Epithelial cell of esophagus (primary cell): ENCODE measurements around the gene ZNF366.

Source experiments
- DNase-seq: peaks from one replicate; pipeline ENCODE4 v3.0.0; 2010; ENCODE audit warnings: low read depth
- H3K4me3 ChIP-seq: 2 replicates; pipeline ENCODE4 v1.5.1; 2011; ENCODE audit warnings: mild to moderate bottlenecking, low read length, control low read depth
- TF ChIP-seq, protein P1 (sequence below): IDR thresholded peaks from 2 replicates; pipeline ENCODE4 v1.5.1; 2011; ENCODE audit warnings: low read depth, mild to moderate bottlenecking, low read length, control low read depth, inconsistent platforms; ENCODE audit not compliant: insufficient read depth; ENCODE audit errors: missing control alignments

The ZNF366 gene

DNA sequence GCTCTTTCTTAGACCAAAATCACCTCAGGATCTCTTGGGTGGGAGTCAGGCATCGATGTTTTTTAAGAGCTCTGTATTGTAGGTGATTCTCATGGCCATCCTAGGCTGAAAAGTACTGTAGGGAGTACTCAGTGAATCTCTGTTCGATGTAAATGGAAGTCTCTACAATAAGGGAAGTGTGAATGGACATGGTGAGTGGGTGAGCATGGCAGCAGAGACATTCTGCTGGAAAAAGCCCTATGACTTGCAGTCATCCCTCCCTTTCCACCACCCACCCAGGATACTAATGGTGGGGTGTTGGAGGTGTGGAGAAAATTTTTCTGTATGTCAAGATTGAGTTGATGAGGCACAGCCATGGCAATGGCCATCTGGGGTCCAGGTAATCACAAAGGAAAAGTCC, 30.9 kb downstream of the ZNF366 start:
- TF ChIP-seq, protein P1, sequence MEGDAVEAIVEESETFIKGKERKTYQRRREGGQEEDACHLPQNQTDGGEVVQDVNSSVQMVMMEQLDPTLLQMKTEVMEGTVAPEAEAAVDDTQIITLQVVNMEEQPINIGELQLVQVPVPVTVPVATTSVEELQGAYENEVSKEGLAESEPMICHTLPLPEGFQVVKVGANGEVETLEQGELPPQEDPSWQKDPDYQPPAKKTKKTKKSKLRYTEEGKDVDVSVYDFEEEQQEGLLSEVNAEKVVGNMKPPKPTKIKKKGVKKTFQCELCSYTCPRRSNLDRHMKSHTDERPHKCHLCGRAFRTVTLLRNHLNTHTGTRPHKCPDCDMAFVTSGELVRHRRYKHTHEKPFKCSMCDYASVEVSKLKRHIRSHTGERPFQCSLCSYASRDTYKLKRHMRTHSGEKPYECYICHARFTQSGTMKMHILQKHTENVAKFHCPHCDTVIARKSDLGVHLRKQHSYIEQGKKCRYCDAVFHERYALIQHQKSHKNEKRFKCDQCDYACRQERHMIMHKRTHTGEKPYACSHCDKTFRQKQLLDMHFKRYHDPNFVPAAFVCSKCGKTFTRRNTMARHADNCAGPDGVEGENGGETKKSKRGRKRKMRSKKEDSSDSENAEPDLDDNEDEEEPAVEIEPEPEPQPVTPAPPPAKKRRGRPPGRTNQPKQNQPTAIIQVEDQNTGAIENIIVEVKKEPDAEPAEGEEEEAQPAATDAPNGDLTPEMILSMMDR = no peak
- H3K4me3 ChIP-seq = no peak overlapping the region
- DNase-seq = no peak

DNA sequence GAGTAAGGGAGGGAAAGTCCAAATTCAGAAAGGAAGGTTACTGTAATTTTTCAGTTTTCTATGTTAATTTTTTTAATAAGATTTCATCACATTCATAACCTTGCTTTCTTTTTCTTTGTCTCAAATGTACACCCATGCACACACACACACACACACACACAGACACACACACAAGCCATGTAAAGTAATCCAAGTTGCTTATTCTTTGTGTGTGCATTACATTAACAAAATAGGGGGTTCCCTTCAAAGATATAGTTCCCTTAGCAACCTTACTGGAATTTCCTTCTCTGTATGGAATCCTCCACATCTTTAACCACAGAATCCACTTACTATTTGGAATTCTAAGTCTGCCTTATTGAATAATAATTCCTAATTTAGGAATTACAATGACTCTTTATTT, 32.7 kb downstream of the ZNF366 start:
- H3K4me3 ChIP-seq = no peak overlapping the region
- no peak for DNase-seq
- TF ChIP-seq, protein P1 = no peak

DNA sequence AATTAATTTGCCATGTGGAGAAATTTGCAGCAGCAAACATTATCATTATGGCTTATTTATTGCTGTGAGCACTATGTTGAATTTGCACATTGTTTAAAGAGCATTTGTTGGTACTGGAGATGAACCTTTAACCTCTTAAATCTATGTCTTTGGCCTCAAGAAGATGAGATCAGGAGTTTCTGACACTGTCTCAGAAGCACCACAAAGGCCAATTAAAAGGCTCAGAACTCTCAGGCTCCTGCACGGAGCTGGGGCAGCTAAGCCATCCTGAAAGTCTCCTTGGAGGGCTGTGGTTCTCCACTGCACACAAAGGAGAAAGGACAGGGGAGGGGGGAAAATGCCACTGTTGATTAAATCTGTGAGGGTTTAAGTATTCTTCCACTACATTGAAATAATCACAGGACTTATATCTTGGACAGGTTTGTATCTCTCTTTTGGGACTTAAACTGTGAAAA, 33.1 kb downstream of the ZNF366 start:
- no peak overlapping the region for H3K4me3 ChIP-seq
- TF ChIP-seq, protein P1 = no peak
- no peak for DNase-seq

DNA sequence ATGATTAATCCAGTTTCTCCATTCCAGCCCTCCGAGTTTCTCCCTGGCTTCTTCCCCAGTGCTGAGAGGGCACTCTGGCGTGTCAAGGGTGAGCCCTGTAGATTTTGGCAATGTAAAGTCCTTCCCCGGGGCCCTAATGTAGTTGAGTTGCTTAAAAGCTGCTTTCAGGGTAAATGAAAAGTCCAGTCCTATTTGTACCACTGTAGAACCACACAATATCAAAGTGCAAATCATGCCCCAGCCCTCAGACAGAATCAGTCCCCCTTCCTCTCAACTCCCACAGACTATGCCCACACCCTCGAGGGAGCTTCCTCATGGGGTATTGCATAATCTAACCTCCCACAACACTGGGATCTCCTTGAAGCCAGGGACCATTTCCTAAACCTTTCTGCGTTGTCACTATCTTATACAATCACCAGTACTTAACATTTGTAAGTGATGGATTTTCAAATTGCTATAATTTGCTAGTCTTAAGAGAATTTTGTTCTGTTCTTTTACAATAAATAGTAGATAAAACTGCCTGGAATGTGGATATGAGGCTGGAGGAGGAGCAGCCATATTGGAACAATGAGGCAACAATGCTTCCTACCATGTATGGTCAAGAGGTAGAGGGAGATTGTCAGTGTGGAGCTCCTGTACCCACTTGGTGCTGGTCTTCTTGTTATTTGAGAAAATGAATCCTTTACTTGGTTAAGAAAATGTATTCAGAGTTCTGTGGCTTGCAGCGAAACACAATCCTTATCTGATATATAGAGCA, 34.4 kb downstream of the ZNF366 start:
- H3K4me3 ChIP-seq = no peak overlapping the region
- no peak for DNase-seq
- TF ChIP-seq, protein P1 = no peak

DNA sequence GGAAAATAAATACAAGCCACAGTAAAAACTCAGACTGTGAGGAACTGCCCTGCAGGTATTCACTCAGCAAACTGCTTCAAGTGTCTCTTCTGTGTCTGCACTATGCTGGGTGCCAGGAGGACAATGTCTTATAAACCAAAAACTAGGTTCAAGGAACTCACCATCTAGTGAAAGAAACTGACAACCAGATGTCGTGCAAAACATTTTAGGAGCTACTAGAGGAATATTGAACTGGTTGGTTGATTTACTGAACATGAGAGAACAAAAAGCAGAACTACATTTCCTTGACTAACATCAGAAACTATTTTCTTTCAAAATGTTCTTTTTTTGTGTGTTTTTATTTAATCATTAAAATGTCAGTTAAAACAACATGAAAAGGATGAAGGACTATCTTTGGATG, 35.2 kb downstream of the ZNF366 start:
- TF ChIP-seq, protein P1 = no peak
- no peak overlapping the region for H3K4me3 ChIP-seq
- DNase-seq = no peak

DNA sequence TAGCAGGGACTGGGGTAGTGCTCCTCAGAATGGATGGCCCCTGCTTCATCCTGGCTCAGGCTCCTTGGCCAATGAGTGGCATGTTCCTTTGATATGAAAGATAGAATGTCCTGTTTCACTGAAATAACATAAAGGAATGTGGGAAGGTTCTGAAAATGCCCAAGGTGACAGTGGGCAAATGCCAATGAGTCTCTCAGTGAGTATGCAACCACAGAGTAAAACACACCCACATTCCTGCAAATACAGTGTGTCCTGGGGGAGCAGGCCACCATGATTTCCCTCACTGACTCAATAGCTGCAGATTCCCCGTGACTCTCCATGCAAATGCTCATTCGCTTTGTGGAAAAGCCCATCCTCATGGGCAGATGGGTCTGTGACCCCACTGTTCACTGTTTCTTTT, 36.4 kb downstream of the ZNF366 start:
- TF ChIP-seq, protein P1 = no peak
- H3K4me3 ChIP-seq = no peak overlapping the region
- DNase-seq = peak; percentile 86

DNA sequence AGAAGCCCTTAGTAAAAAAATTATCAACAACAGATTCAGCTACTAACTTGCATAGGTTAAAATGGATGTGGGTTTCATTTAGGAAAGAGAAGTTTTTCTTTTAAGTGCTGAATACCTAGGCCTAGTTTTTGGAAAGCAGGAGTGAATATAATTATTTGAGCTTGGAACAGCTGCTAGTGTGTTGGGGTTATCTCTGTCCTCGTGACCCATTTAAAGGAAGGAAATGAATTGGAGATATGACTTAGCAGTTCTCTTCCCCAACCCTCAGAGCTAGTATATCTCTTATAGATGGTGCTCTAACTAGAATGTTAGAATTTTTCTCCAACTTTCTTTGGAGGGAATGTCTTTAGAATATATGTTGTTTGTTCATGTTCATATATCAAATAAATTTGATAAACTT, 38.6 kb downstream of the ZNF366 start:
- no peak overlapping the region for H3K4me3 ChIP-seq
- no peak for DNase-seq
- TF ChIP-seq, protein P1 = no peak
